IMR-90 (cell line): ENCODE results near the gene NOXRED1. TPM values are rescaled to one million over a fixed set of nuclear protein-coding genes. Genes with fewer than 3 reads are reported as not detected.

Source experiments
- ATAC-seq: fragments of 200-7000 bp; cut with Tn5 transposase; 2 replicates; pipeline ENCODE4 v1.9.1; 2020; ENCODE audit warnings: low read depth, mild to moderate bottlenecking, moderate library complexity
- BruUV-seq: library from RNA; stranded (reverse); fragments of 400-500 nt; replicated peaks from 2 replicates; lab custom pipeline; 2021; lab: Mats Ljungman, UMichigan
- CTCF ChIA-PET: fragments of 300-600 bp; formaldehyde crosslinking; extraction: SDS; loops from one replicate; lab custom pipeline; 2021; ENCODE audit warnings: antibody characterized with exemption; lab: Yijun Ruan, JAX
- POLR2A ChIA-PET: fragments of 300-600 bp; sonication (Branson Sonifier 250); formaldehyde crosslinking; loops from one replicate; lab custom pipeline; 2022; ENCODE audit warnings: antibody characterized with exemption; ENCODE audit not compliant: unreplicated experiment; lab: Charles Lee
- DNase-seq: peaks from one replicate; pipeline ENCODE4 v3.0.0; 2013
- H2AFZ ChIP-seq: replicated peaks from 2 replicates; pipeline ENCODE3; 2013; ENCODE audit warnings: low read length, mild to moderate bottlenecking; ENCODE audit not compliant: poor library complexity
- H2AK5ac ChIP-seq: 2 replicates; pipeline ENCODE4 v1.6.1; 2013; ENCODE audit warnings: low read depth, low read length, inconsistent platforms
- H2AK9ac ChIP-seq: replicated peaks from 2 replicates; pipeline ENCODE3; 2013; ENCODE audit warnings: mild to moderate bottlenecking, low read depth, low read length, moderate library complexity; ENCODE audit not compliant: poor library complexity
- H2BK120ac ChIP-seq: 2 replicates; pipeline ENCODE4 v1.6.1; 2013; ENCODE audit warnings: low read depth, low read length, inconsistent platforms
- H2BK15ac ChIP-seq: 3 replicates; pipeline ENCODE4 v1.6.1; 2013; ENCODE audit warnings: low read depth, low read length, inconsistent platforms
- H2BK20ac ChIP-seq: 2 replicates; pipeline ENCODE4 v1.6.1; 2013; ENCODE audit warnings: low read depth, mild to moderate bottlenecking, inconsistent platforms, low read length, moderate library complexity
- H2BK5ac ChIP-seq: 2 replicates; pipeline ENCODE4 v1.6.1; 2013; ENCODE audit warnings: mild to moderate bottlenecking, low read depth, low read length, inconsistent platforms; ENCODE audit not compliant: poor library complexity, severe bottlenecking
- H3K14ac ChIP-seq: replicated peaks from 2 replicates; pipeline ENCODE4 v1.6.1; 2013; ENCODE audit warnings: low read depth, low read length, inconsistent platforms
- H3K18ac ChIP-seq: 2 replicates; pipeline ENCODE4 v1.6.1; 2013; ENCODE audit warnings: low read depth, low read length, control low read depth
- H3K23ac ChIP-seq: 2 replicates; pipeline ENCODE4 v1.6.1; 2013; ENCODE audit warnings: low read depth, low read length, inconsistent platforms
- H3K27ac ChIP-seq: 2 replicates; pipeline ENCODE4 v1.5.1; 2013; ENCODE audit warnings: mild to moderate bottlenecking, control low read depth, low read length; ENCODE audit not compliant: insufficient read depth
- H3K27me3 ChIP-seq: 2 replicates; pipeline ENCODE4 v1.6.1; 2013; ENCODE audit warnings: low read length; ENCODE audit not compliant: control insufficient read depth, insufficient read depth
- H3K36me3 ChIP-seq: 2 replicates; pipeline ENCODE4 v1.6.1; 2013; ENCODE audit warnings: low read length, mixed read lengths; ENCODE audit not compliant: control insufficient read depth, insufficient read depth
- H3K4ac ChIP-seq: 2 replicates; pipeline ENCODE4 v1.6.1; 2013; ENCODE audit warnings: low read depth, low read length, inconsistent platforms
- H3K4me1 ChIP-seq: 2 replicates; pipeline ENCODE4 v1.6.1; 2013; ENCODE audit warnings: low read length, mixed read lengths; ENCODE audit not compliant: control insufficient read depth, insufficient read depth
- H3K4me2 ChIP-seq: 2 replicates; pipeline ENCODE4 v1.6.1; 2013; ENCODE audit warnings: low read depth, mild to moderate bottlenecking, control low read depth, low read length, moderate library complexity
- H3K4me3 ChIP-seq: 2 replicates; pipeline ENCODE4 v1.5.1; 2013; ENCODE audit warnings: low read depth, mild to moderate bottlenecking, control low read depth, low read length, moderate library complexity; ENCODE audit not compliant: insufficient read depth
- H3K56ac ChIP-seq: 2 replicates; pipeline ENCODE4 v1.6.1; 2013; ENCODE audit warnings: low read length, inconsistent platforms; ENCODE audit not compliant: insufficient read depth; ENCODE audit errors: extremely low read depth
- H3K79me1 ChIP-seq, 2 experiments: 2 replicates each; pipeline ENCODE4 v1.6.1; 2013; ENCODE audit warnings: low read length in 2 of 2, inconsistent platforms in 1 of 2, low read depth in 1 of 2
- H3K9ac ChIP-seq: 2 replicates; pipeline ENCODE4 v1.6.1; 2013; ENCODE audit warnings: low read depth, low read length, control low read depth
- H3K9me1 ChIP-seq: 2 replicates; pipeline ENCODE4 v1.6.1; 2013; ENCODE audit warnings: low read length, inconsistent platforms; ENCODE audit not compliant: insufficient read depth
- H3K9me3 ChIP-seq: 2 replicates; pipeline ENCODE4 v1.6.1; 2013; ENCODE audit warnings: low read length; ENCODE audit not compliant: control insufficient read depth, insufficient read depth
- H4K20me1 ChIP-seq: 2 replicates; pipeline ENCODE4 v1.6.1; 2013; ENCODE audit warnings: low read length, inconsistent platforms; ENCODE audit not compliant: insufficient read depth
- H4K5ac ChIP-seq: 2 replicates; pipeline ENCODE4 v1.6.1; 2013; ENCODE audit warnings: mild to moderate bottlenecking, low read depth, low read length, control low read depth
- H4K8ac ChIP-seq, 2 experiments: 2 replicates each; pipeline ENCODE4 v1.6.1; 2013; ENCODE audit warnings: low read depth in 2 of 2, low read length in 2 of 2, control low read depth in 1 of 2, inconsistent platforms in 1 of 2
- H4K91ac ChIP-seq: 2 replicates; pipeline ENCODE4 v1.6.1; 2013; ENCODE audit warnings: low read depth, low read length, inconsistent platforms; ENCODE audit not compliant: insufficient read depth
- BHLHE40 ChIP-seq: fragments of 150-350 bp; IDR thresholded peaks from 2 replicates; pipeline ENCODE4 v1.6.1; 2016; ENCODE audit warnings: mild to moderate bottlenecking, low read depth, low read length
- CEBPB ChIP-seq: IDR thresholded peaks from 2 replicates; pipeline ENCODE4 v1.6.1; 2012; ENCODE audit warnings: low read depth, low read length, improper control_type of control experiment
- CHD1 ChIP-seq: IDR thresholded peaks from 2 replicates; pipeline ENCODE4 v1.6.1; 2012; ENCODE audit warnings: low read depth, low read length, improper control_type of control experiment
- CTCF ChIP-seq: conservative IDR thresholded peaks from 2 replicates; pipeline ENCODE4 v1.5.1; 2012; ENCODE audit warnings: mild to moderate bottlenecking, low read depth, low read length, improper control_type of control experiment
- FOS ChIP-seq: fragments of 150-350 bp; IDR thresholded peaks from 2 replicates; pipeline ENCODE4 v1.6.1; 2016; ENCODE audit warnings: low read depth, low read length
- MAFK ChIP-seq: IDR thresholded peaks from 2 replicates; pipeline ENCODE4 v1.6.1; 2012; ENCODE audit warnings: low read depth, low read length, improper control_type of control experiment
- MAZ ChIP-seq: IDR thresholded peaks from 2 replicates; pipeline ENCODE4 v1.6.1; 2012; ENCODE audit warnings: low read depth, mild to moderate bottlenecking, low read length, improper control_type of control experiment, moderate library complexity, borderline replicate concordance
- MXI1 ChIP-seq: IDR thresholded peaks from 2 replicates; pipeline ENCODE4 v1.6.1; 2012; ENCODE audit warnings: low read depth, mild to moderate bottlenecking, low read length, moderate library complexity, borderline replicate concordance
- NFE2L2 ChIP-seq: fragments of 150-350 bp; IDR thresholded peaks from 2 replicates; pipeline ENCODE4 v1.6.1; 2016; ENCODE audit warnings: low read depth, mild to moderate bottlenecking, low read length
- POLR2A ChIP-seq: IDR thresholded peaks from 2 replicates; pipeline ENCODE4 v1.6.1; 2012; ENCODE audit warnings: mild to moderate bottlenecking, low read depth, low read length
- RAD21 ChIP-seq: IDR thresholded peaks from 2 replicates; pipeline ENCODE4 v1.6.1; 2012; ENCODE audit warnings: low read length, improper control_type of control experiment
- RCOR1 ChIP-seq: IDR thresholded peaks from 2 replicates; pipeline ENCODE4 v1.6.1; 2012; ENCODE audit warnings: mild to moderate bottlenecking, low read length, improper control_type of control experiment; ENCODE audit not compliant: insufficient replicate concordance
- RFX5 ChIP-seq: IDR thresholded peaks from 2 replicates; pipeline ENCODE4 v1.8.0; 2012; ENCODE audit warnings: low read depth, mild to moderate bottlenecking, low read length, moderate library complexity
- SMC3 ChIP-seq: fragments of 150-350 bp; IDR thresholded peaks from 2 replicates; pipeline ENCODE4 v1.6.1; 2016; ENCODE audit warnings: low read depth, mild to moderate bottlenecking, antibody characterized with exemption, low read length, moderate library complexity
- WGBS, 2 experiments: methylation state at CpG; one replicate each; pipeline versions ENCODE4 v1.1.5 to v1.1.7; 2013; ENCODE audit warnings: missing lambda C conversion rate in 2 of 2; ENCODE audit not compliant: insufficient read length in 1 of 2; ENCODE audit errors: extremely low coverage in 2 of 2; 5-methylcytosine and 5-hydroxymethylcytosine counted together
- dilution Hi-C: fragments of 300-500 bp; cut with HindIII; formaldehyde crosslinking; loops from one replicate; pipeline ENCODE4 v1.14.3; 2018; ENCODE audit warnings: low sequenced_read_pairs; ENCODE audit not compliant: unreplicated experiment
- in situ Hi-C: fragments of 300-500 bp; cut with MboI; formaldehyde crosslinking; loops from 3 replicates; pipeline ENCODE4 v1.14.3; 2019; ENCODE audit warnings: low sequenced_read_pairs, inconsistent platforms, mixed read lengths
- intact Hi-C: fragments of 100-400 bp; cut with micrococcal nuclease; formaldehyde crosslinking; loops from 2 replicates; pipeline ENCODE4 v1.10.0; 2022
- polyA plus RNA-seq, 3 experiments: library from polyadenylated mRNA; depleted of rRNA; stranded (reverse); fragments of >200 nt; gene quantifications; 2 replicates each; pipeline ENCODE4 v1.2.3, GENCODE V29; 2012; ENCODE audit warnings: low replicate concordance in 1 of 3
- total RNA-seq: library from RNA; depleted of rRNA; stranded (reverse); fragments of >200 nt; gene quantifications from 2 replicates; pipeline ENCODE4 v1.2.3, GENCODE V29; 2012
- TF ChIP-seq, protein P1 (sequence below): fragments of 150-350 bp; IDR thresholded peaks from 2 replicates; pipeline ENCODE4 v1.6.1; 2016; ENCODE audit warnings: low read depth, mild to moderate bottlenecking, low read length, moderate library complexity, borderline replicate concordance
- TF ChIP-seq, protein P2 (sequence below): fragments of 150-350 bp; IDR thresholded peaks from 2 replicates; pipeline ENCODE4 v1.6.1; 2017; ENCODE audit warnings: mild to moderate bottlenecking, antibody characterized with exemption, low read length, low read depth

NOXRED1 gene
- total and polyA plus RNA-seq, 2 of the 4 experiments (the other 2 are of a cell fraction) = under 0.01 to 0.14 TPM

GRCh38 chr14:77353469-77354141 lies 69.7 kb downstream of the NOXRED1 start:
- Histone ChIP-seq H2AFZ (no peak overlapping the region), H3K23ac (no peak overlapping the region), H3K9me3 (no peaks in the 10 kb centered on the region), H4K20me1 (no peaks in the 10 kb centered on the region), H3K27ac (no peak overlapping the region), H2BK120ac (no peak overlapping the region), H2AK9ac (no peak overlapping the region), H4K91ac (no peak overlapping the region), H2AK5ac (no peak overlapping the region), H4K8ac (no peak overlapping the region), H4K5ac (no peak overlapping the region), H3K4me1 (no peaks in the 10 kb centered on the region), H3K56ac (no peak overlapping the region), H3K79me1 (no peaks in the 10 kb centered on the region; a peak in 1 of 4 replicates), H3K36me3 (no peaks in the 10 kb centered on the region), H2BK20ac (no peak overlapping the region), H3K4me2 (no peak overlapping the region), H3K27me3 (no peaks in the 10 kb centered on the region), H3K4ac (no peak overlapping the region), H2BK15ac (no peak overlapping the region), H3K18ac (no peak overlapping the region), H3K14ac (no peak overlapping the region), H2BK5ac (no peak overlapping the region), H3K9me1 (no peaks in the 10 kb centered on the region), H3K9ac (no peak overlapping the region), H3K4me3 (no peak overlapping the region)
- intact Hi-C loops (no loop called here), dilution Hi-C loops (no loop called here), in situ Hi-C loops (no loop called here)
- WGBS, 2 experiments = 90% methylated on average over 3 of the region's 5 CpGs; no CpG with 5 or more reads in 1 of the 2 experiments
- TF ChIP-seq RCOR1 (no peak), MXI1 (no peak), FOS (no peak), SMC3 (no peak), MAZ (no peak), CHD1 (no peak), POLR2A (no peak), MAFK (no peak), BHLHE40 (no peak), RFX5 (no peak), NFE2L2 (no peak), CEBPB (no peak), RAD21 (no peak), CTCF (no peak)
- TF ChIP-seq, protein P1, sequence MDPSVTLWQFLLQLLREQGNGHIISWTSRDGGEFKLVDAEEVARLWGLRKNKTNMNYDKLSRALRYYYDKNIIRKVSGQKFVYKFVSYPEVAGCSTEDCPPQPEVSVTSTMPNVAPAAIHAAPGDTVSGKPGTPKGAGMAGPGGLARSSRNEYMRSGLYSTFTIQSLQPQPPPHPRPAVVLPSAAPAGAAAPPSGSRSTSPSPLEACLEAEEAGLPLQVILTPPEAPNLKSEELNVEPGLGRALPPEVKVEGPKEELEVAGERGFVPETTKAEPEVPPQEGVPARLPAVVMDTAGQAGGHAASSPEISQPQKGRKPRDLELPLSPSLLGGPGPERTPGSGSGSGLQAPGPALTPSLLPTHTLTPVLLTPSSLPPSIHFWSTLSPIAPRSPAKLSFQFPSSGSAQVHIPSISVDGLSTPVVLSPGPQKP = no peak
- TF ChIP-seq, protein P2, sequence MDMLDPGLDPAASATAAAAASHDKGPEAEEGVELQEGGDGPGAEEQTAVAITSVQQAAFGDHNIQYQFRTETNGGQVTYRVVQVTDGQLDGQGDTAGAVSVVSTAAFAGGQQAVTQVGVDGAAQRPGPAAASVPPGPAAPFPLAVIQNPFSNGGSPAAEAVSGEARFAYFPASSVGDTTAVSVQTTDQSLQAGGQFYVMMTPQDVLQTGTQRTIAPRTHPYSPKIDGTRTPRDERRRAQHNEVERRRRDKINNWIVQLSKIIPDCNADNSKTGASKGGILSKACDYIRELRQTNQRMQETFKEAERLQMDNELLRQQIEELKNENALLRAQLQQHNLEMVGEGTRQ = no peak
- no TSS peak for BruUV-seq
- no peak for ATAC-seq
- POLR2A ChIA-PET = interaction anchor here (0.6 kb wide), 1 partner anchor 21 kb away, joined by 4 read pairs; no protein-coding TSS in a partner anchor
- no peak for DNase-seq
- CTCF ChIA-PET = no interaction called here
